OCI-LY1 (cell line): ENCODE data around the gene CSGALNACT2.

Experiments used
- H2AFZ ChIP-seq: fragments of 200-600 bp; sonication (generic), shearing (Covaris generic); 2 replicates; pipeline ENCODE4 v1.6.0; 2014; ENCODE audit warnings: antibody characterized with exemption, mild to moderate bottlenecking, low read length
- H3F3A ChIP-seq: fragments of 200-600 bp; sonication (generic), shearing (Covaris generic); 2 replicates; pipeline ENCODE4 v1.6.0; 2014; ENCODE audit warnings: mild to moderate bottlenecking, antibody characterized with exemption, low read length, moderate library complexity; ENCODE audit not compliant: insufficient read depth
- H3K27ac ChIP-seq: fragments of 200-600 bp; sonication (generic); 2 replicates; pipeline ENCODE4 v1.5.1; 2014; ENCODE audit warnings: low read length, mixed run types, mild to moderate bottlenecking, low read depth; ENCODE audit not compliant: poor library complexity, severe bottlenecking
- H3K27me3 ChIP-seq: fragments of 200-600 bp; sonication (generic); 2 replicates; pipeline ENCODE4 v1.6.0; 2014; ENCODE audit warnings: antibody characterized with exemption, mild to moderate bottlenecking, low read length, moderate library complexity; ENCODE audit not compliant: insufficient read depth
- H3K36me3 ChIP-seq: fragments of 200-600 bp; sonication (generic); 2 replicates; pipeline ENCODE4 v1.6.1; 2014; ENCODE audit warnings: mild to moderate bottlenecking, antibody characterized with exemption, low read length, moderate library complexity, mixed read lengths; ENCODE audit not compliant: insufficient read depth
- H3K4me1 ChIP-seq: fragments of 200-600 bp; sonication (generic); 2 replicates; pipeline ENCODE4 v1.5.1; 2014; ENCODE audit warnings: mild to moderate bottlenecking, low read length, moderate library complexity; ENCODE audit not compliant: insufficient read depth, severe bottlenecking
- H3K4me2 ChIP-seq: fragments of 200-600 bp; sonication (generic), shearing (Covaris generic); 2 replicates; pipeline ENCODE4 v1.6.1; 2014; ENCODE audit warnings: low read length
- H3K4me3 ChIP-seq: fragments of 200-600 bp; sonication (generic); 2 replicates; pipeline ENCODE4 v1.5.1; 2014; ENCODE audit warnings: low read length, low read depth, mild to moderate bottlenecking, mixed read lengths; ENCODE audit not compliant: poor library complexity, severe bottlenecking
- H3K79me2 ChIP-seq: fragments of 200-600 bp; shearing (Covaris generic); 2 replicates; pipeline ENCODE4 v1.6.1; 2016; ENCODE audit warnings: mixed run types, low read length, mixed read lengths; ENCODE audit not compliant: insufficient read depth
- H3K9ac ChIP-seq: fragments of 200-600 bp; sonication (generic), shearing (Covaris generic); 2 replicates; pipeline ENCODE4 v1.6.1; 2014; ENCODE audit warnings: mild to moderate bottlenecking, low read length, mixed read lengths
- H3K9me2 ChIP-seq: fragments of 200-600 bp; sonication (generic), shearing (Covaris generic); 2 replicates; pipeline ENCODE4 v1.6.1; 2014; ENCODE audit warnings: low read depth, mild to moderate bottlenecking, low read length, mixed read lengths
- H3K9me3 ChIP-seq: fragments of 200-600 bp; shearing (Covaris generic); 2 replicates; pipeline ENCODE4 v1.6.1; 2014; ENCODE audit warnings: low read length, mixed read lengths
- H4K20me1 ChIP-seq: fragments of 200-600 bp; sonication (generic), shearing (Covaris generic); 2 replicates; pipeline ENCODE4 v1.6.0; 2016; ENCODE audit warnings: mild to moderate bottlenecking, low read length; ENCODE audit not compliant: insufficient read depth
- CTCF ChIP-seq: fragments of 200-600 bp; sonication (generic), shearing (Covaris generic); IDR thresholded peaks from 2 replicates; pipeline ENCODE4 v1.5.1; 2017; ENCODE audit warnings: mild to moderate bottlenecking, antibody characterized with exemption, low read length, moderate library complexity, mixed read lengths
- EZH2 ChIP-seq: fragments of 200-600 bp; sonication (generic), shearing (Covaris generic); IDR thresholded peaks from 2 replicates; pipeline ENCODE4 v1.8.0; 2017; ENCODE audit warnings: borderline replicate concordance, mixed run types, mild to moderate bottlenecking, antibody characterized with exemption, low read length, moderate library complexity, mixed read lengths

The CSGALNACT2 gene

GRCh38 chr10:43120929-43121314, 17.3 kb upstream of the CSGALNACT2 start:
- Histone ChIP-seq H3K4me2 (no peak overlapping the region), H2AFZ (no peak overlapping the region), H3K27me3 (no peaks in the 10 kb centered on the region), H4K20me1 (no peaks in the 10 kb centered on the region), H3K4me1 (no peaks in the 10 kb centered on the region), H3K9ac (no peak overlapping the region), H3K9me3 (no peaks in the 10 kb centered on the region), H3K79me2 (no peaks in the 10 kb centered on the region), H3K27ac (no peak overlapping the region), H3K9me2 (no peaks in the 10 kb centered on the region), H3F3A (no peaks in the 10 kb centered on the region), H3K36me3 (no peaks in the 10 kb centered on the region), H3K4me3 (no peak overlapping the region)
- TF ChIP-seq CTCF (no peak), EZH2 (no peak)

- Histone ChIP-seq H4K20me1 (no peaks in the 10 kb centered on the region), H2AFZ (no peak overlapping the region), H3K36me3 (no peaks in the 10 kb centered on the region), H3F3A (no peaks in the 10 kb centered on the region), H3K4me1 (no peaks in the 10 kb centered on the region), H3K79me2 (no peaks in the 10 kb centered on the region), H3K9ac (no peak overlapping the region), H3K4me3 (no peak overlapping the region), H3K4me2 (no peak overlapping the region), H3K27me3 (no peaks in the 10 kb centered on the region), H3K9me2 (no peaks in the 10 kb centered on the region), H3K27ac (no peak overlapping the region), H3K9me3 (no peaks in the 10 kb centered on the region)
- TF ChIP-seq CTCF (no peak), EZH2 (no peak)
These were observed 16.8 kb upstream of the CSGALNACT2 start for GRCh38 chr10:43121444-43121843.

- H3K4me1 ChIP-seq = no peaks in the 10 kb centered on the region
- no peak overlapping the region for H2AFZ ChIP-seq
- no peak for TF ChIP-seq CTCF
- no peak for TF ChIP-seq EZH2
- H3K9me2 ChIP-seq = no peaks in the 10 kb centered on the region
- H3K4me3 ChIP-seq = no peak overlapping the region
- no peak overlapping the region for H3K27ac ChIP-seq
- H3F3A ChIP-seq = no peaks in the 10 kb centered on the region
- no peaks in the 10 kb centered on the region for H3K9me3 ChIP-seq
- H3K9ac ChIP-seq = no peak overlapping the region
- H3K27me3 ChIP-seq = no peaks in the 10 kb centered on the region
- no peaks in the 10 kb centered on the region for H3K36me3 ChIP-seq
- no peaks in the 10 kb centered on the region for H3K79me2 ChIP-seq
- H3K4me2 ChIP-seq = no peak overlapping the region
- no peaks in the 10 kb centered on the region for H4K20me1 ChIP-seq
These were observed 16.1 kb upstream of the CSGALNACT2 start for GRCh38 chr10:43122096-43122495.
